ENCODE measurements around the gene KCNJ16.

KCNJ16 gene

DNA sequence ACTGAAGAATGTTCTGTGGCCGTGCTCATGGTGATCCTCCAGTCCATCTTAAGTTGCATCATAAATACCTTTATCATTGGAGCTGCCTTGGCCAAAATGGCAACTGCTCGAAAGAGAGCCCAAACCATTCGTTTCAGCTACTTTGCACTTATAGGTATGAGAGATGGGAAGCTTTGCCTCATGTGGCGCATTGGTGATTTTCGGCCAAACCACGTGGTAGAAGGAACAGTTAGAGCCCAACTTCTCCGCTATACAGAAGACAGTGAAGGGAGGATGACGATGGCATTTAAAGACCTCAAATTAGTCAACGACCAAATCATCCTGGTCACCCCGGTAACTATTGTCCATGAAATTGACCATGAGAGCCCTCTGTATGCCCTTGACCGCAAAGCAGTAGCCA, 57.5 kb downstream of the KCNJ16 start:
- DNase-seq: no peak

DNA sequence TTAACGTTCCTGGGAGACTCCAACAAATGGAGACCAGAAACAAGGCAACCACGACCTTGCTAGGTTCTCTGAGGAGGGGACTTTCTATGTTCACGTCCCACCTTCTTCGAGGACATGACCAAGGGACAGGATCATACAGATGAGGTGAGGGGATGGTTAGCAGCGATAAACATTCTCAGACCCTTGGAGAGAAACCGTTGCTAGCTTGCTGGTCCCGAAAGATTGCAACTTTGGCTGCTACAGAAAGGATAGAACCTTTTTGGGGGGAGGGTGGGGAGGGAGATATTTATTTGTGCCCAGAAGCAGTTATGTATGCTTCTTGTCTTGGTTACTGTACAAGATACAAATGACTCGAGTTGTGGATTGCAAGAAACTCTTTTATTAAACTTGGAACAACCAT, 59.0 kb downstream of the KCNJ16 start:
- no peak for DNase-seq

DNA sequence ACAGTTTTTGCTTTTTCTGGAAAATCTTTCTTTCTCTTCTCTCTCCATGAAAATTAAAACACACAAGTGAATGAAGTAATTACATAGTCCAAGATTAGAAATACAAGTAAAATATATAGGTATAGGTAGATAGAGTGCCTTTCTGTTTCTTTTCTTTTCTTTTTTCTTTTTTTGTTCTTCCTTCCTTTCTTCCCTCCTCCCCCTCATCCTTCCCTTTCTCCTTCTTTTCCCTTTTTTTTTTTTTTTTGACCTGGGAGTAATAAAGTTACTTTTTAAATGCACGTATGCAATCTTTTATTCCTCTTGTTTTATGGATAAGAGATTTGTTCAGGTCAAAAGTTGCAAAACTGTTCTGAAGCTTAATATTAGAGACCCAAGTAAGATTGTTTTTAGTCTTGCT, 59.8 kb downstream of the KCNJ16 start:
- DNase-seq: no peak

DNA sequence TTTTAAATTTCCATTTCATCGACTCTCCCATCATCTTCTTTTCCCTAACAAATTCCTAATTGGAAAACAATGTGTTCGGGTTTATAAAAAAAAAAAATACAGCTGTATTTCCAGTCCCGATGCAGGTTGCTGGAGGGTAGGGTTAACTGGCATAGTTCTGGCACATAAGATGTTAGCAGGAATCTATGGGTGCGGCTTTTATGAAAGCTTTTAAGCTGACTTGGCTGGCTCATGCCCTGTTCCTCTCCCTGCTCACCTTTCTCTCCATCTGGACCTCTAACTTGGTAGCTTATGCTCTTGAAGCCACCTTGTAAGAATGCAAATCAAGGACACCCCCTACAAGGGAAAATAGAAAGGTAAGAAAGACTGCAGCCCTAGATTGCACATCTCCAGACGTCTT, 61.1 kb downstream of the KCNJ16 start:
- no peak for DNase-seq

DNA sequence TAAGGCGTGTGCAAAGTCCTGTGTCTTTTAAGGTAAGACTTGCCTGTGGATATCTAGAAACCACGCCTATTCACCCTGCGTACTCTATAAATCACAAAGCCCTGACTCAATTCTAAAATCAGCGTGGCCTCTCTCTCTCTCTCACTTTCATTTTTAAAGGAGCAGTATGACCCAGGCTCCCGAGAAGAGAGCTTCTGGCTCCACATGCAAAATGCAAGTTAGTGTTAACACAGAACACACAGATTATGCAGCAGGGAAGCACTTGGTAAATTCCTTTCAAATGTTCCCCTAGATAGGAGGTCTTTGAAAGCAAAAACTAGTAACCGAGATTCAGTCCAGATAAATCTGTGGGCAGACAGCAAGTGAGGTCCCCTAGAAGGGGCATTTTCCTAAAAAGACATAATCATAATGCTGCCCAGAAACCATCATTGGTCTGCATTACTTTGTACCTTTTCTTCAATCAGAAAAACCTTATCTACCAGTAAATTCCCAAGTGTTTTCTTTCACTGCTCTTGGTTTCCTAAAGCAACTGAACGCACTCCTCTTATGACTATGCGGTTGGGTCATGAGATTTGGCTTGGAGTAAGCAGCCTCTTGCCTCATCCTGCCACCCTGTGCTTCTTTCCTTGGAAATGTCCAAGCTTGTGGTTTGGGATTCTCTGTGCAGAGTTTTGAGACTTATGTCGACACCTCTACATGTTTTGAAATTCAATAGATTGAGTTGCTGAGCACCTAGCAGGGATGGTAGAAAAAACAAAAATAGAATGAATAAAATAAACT, 62.6 kb downstream of the KCNJ16 start:
- DNase-seq: no peak

DNA sequence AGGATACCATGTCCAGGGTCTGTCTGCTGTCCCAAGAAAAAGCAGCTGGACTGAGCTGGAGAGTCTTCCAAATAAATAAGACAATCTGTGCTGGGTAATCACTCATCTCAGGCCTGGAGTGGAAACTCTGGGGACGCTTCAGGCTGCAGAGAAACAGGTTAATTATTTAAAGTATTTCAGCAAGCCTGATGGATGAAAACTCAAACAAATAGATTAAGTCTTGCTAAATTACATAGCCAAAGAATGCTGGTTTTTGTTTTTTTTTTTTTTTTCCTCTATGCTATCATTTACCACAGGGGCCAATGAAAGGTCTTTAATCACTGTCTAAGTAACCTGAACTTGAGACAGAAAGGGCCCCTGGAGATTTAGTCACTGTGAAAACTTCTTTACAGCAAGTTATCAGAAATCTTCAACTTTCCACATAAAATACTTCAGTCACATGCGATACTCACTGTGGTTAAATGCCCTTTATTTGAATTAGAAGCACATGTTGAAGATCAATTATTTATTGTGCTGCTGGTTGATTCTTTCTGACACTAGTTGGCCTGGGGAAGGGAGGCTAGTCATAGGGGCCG, 63.4 kb downstream of the KCNJ16 start:
- DNase-seq: no peak

DNA sequence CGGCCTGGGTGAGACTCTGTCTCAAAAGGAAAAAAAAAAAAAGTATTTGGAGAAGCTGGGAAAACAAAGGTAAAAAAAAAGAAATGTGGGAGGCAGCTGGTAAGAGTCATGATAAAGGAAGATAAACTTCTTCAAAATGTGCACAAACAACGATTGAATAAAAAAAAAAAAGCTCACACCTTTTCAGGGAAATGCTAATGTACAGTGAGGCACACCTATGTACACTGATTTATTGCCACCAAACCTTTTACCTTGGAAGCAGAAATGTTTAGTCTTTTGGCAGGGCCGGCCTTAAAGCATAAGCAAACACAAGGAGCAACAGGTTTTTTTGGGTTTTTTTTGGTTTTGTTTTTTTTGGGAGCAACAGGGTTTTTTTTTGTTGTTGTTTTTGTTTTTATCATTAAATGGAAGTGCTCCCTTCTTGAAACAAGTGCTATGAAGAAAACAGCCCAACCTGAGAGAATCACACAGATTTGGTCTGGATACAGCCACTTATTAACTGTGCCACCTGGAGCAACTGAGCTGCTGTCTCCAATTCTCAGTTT, 64.5 kb downstream of the KCNJ16 start:
- DNase-seq: no peak

DNA sequence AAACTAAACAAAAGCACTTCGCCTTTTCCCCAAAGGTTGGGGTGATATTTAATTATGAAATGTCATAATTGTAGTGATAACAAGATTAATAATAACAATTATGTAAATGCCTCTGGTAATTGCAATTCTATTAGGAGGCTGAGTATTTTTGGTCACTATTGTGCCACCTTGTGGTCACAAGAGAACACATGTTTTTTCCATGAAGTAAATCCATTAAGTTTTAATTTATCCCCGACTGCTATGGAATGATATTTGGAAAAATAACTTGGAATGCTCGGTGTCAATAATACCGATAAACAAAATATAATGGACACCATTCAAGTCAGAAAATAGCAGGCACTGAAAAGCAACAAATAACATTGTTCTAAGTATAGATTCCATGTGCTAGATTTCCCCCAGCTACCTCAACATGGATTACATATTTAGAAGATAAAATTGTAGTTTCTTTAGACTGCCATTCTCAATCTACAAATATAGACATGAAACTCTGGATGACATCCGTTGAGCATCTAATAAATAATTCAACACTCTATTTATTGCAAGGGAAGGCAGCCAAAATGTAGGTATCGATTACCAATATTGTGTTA, 69.3 kb downstream of the KCNJ16 start:
- peak; percentile 21 to 30 for DNase-seq

DNA sequence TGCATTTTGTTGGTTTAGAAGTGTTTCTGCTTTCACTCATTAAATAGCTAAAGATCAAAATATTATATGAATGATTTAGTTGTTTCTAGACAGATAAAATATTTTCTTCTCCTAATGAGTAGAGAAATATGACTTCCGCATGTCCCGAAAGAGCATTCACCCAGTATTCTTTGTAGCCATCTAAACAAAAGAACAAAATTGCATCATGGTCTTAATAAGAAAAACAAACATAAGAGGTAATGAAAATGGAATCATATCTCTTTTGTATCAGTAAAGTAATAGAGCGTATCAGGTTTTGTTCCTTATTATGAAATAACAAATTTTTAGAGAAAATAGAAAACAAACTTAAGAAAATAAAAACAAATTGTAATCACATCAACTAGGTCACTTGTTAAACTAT, 78.2 kb downstream of the KCNJ16 start:
- no peak for DNase-seq

DNA sequence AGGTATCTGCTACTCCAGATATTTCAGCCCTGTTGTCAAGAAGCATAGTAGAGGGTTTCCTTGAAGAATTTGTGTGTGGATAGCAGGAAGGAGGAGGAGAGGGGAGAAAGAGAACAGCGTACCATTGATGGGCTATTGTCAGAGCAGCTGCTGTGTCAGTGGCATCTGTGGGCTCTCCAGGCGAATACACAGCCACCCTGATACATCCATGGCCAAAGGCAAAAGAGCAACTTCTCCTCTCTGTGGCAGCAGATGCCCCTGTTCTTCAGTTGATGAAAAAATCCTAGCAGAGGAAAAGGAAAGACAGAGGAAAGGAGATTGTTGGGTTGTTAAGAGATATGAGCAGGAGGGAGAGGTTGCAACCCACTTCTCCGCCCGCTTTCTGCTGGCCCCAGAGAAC, 82.1 kb downstream of the KCNJ16 start:
- no peak for DNase-seq

DNA sequence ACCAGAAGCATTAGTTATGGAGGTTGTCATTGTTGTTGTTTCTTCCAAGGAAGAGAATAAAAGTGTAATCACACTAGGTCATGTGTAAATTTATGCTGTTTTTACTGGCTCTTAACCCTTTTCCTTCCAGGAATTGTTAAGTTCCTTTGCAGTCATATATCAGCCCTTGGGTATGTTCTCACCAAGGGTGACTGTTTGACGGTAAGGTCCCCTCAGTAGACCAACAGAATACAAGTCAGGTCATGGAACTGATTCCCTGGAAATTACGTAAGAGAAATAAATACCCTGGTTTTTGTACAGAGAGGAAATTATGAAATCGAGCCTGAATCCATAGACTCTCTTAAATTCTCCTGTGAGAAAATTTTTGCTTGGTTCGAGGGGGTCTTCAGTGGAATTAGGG, 83.2 kb downstream of the KCNJ16 start:
- DNase-seq: no peak

DNA sequence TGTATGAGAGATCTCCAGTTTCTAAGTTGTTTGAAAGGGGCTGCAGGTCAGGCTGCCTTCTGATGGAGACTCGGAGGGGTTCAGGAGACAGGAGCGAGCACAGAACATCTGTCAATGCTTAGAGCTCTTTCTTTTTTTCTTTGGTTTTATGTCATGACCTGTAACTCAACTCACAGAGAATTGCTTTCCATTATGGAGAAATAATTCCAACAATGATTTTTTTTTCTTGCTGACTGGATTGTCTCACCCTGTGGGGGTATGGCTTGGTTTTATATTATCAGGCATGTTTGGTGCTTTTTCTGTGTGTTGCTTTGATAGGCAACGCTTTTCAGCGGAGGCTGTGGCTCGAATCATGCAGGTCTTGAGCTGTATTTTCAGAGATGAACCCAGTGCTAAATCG, 83.6 kb downstream of the KCNJ16 start:
- DNase-seq: no peak

DNA sequence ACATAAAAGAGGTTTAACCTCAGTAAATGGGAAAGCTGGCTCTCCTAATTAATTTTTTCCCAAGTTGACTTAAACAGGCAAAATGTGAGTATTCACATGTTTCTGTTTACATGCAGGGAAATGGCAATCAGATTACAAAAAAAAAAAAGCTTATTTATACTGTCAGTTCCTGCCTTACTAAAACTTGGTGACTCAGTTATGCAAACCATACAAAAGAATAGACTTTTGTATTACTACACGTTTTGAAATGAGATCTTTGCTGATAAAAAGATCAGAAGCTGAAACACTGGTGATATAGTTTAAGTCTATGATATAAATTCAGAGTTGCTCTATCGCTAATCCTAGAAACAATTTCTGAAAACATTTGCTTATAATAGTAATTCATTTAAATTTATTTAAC, 85.0 kb downstream of the KCNJ16 start:
- no peak for DNase-seq

DNA sequence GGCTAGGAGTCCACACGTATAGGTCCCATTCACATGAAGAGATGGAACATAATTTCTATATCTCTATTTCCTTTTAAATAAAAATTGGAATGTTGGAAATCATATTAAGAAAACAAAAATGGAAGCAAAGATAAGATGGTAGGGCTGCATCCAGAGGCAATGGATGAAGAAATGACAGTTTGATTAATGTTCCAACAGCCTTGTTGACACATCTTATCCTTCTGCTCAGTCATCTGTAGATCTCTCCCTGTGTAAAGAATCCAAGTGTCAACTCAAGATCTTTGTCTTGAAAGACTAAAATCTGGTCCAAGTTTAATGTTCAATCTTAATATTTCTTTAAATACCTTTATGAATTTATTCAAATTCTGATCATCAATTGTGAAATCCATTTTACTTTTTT, 86.5 kb downstream of the KCNJ16 start:
- DNase-seq: no peak

DNA sequence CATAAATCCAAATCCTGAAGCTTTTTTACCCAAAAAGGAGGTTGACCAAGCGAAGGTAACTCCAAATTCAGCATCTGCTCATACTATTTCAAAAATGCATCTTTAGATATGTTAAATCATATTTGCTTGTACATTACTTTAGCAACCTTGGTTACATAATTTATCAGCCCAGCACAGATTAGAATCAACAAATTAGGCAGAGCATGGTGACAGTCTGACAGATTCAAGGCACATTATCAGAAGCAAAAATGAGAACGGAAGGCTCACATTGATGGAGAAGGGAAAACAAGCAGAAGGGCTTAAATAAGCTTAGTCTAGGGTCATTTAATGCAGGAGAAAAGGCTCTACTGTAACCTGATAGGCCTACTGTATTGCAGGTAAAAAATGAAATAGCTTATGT, 90.4 kb downstream of the KCNJ16 start:
- no peak for DNase-seq

DNA sequence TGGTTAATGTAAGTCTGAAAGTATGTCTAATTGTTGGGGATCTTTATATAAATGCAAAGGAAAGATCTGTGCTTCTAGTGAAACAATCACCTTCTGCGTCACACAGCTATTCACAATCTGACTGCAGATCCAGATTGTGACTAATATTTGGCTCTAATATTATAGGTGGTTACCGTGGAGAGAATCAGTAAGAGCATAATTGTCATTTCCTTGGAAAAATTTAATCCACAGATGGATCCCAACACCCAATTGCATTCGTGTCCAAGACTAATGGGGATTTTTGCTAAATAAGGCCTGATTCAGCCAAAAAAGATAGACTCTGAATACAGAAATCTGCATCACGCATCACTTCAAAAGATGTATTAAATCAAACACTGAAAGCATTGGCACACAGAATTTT, 91.6 kb downstream of the KCNJ16 start:
- DNase-seq: no peak

DNA sequence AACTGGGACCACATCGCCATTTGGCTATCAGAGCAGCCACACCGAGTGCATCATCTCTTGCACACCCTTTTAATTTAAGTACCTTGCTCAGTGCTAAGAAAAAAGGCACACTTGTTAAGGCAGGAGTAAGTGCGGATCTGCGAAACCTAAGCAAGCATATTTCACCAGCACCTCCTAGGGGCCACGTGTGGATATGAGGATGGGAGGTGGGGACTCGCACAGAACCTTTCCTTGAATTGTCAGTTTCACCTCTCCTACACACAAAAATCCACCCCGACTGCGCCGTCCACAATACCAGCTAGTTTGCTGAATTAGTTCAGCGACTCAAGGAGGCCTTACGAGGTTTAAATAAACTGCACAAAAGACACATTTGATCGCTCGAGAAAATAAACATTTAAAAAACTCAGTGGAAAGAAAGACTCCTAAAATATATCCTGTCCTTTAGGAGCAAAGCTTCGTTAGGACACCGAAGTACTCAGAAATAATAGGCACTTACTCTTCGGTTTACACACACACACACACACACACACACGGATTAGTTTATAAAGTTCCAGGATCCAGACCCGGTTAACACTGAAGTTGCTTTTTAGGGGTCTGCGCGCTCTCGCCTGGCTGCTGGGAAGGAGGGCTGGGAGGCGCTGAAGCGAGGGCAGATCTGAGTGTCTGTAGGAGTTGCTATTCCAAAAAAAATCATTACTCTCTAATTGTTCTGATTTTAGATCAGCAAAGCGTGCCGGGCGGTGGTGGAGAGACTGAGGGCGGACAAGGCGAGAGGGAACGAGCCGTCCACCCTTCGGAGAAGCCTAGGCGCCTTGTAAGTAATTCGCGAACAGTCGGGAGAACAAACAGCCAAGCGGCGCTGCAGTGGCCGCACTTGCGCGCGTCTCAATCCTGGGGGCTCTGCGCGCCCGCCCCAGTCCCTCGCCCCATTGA, 93.3 kb downstream of the KCNJ16 start:
- DNase-seq: peak; percentile 53 to 72

DNA sequence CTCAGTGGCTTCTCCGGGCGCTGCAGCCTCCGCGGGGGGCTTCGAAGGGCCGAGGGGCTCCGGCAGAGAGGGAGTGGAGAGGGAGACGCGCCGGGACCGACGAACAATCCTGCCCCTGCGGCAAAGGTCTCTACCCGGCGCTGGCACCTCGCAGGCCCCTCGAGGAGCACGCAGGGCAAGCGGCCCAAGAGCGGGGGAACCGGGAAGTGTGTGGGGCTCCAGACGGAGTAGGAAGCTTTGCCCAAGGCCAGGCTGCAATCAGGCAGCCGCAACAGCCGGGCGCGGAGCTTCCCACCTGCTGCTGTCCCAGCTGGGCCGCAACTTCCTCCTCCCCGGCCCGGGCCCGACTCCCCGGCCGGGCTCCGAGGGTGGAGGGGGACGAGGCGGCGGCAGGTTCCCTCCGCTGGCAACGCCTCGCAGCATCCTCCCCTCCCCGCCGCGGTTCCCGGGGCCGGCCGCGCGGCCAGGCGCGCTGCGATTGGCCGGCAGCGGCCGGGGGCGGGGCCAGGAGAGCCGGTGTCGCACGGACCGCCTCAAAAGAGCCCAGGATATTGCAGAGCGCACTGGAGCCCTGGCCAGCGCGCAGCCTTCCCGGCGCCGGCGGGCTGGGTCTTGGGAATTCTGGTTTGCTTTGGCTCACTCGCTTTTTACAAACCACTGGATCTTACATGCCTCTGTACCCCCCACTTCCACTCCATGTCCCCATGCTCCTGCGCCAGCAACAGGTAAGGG, 94.1 kb downstream of the KCNJ16 start, which contains the start of gene KCNJ2:
Gene KCNJ2, plus strand, starts transcription at position 556 of the 732 bp plus-strand sequence. CDS start 5,508 bp downstream, outside the sequence.
- DNase-seq: peak; percentile 54 to 92

DNA sequence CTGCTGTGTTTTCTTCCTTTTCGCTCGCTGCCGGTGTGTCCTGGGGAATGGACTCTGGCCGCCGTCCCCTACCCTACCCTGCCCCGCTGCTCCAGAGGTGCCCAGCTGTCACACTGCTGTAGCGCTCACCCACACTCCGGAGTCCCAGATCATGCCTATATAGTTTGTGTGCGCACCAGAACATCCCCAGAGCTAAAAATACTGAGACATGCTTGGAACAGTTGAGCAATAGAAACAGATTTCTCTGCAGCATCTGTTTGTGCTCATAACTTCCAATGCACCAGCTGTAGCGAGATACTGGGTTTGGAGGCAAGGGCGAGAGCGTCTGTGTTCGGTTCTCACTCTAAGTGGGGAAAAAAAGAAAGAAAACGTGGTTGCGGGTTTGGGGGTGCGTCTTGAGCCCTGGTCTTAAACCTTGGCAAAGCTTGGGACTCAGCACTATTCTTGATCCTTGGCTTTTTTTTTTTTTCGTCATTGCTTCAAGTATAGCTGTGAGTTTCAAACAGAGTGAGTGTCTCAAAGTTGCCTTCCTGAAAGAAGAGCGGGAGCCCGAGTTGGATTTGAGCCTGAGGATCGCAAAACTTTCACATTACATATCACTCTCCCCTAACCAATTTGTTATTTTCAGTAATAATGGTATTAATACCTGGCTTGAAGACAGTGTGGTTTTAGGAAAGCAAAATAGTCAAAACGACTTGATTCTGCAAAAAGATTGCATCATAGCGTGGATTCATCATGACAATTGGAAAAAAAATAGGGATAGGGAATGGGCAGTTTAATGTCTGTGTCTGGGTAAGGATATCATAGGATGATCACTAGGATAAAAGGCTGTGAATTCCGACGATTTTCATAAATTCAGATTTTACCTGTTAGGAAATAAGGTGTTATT, 94.9 kb downstream of the KCNJ16 start:
- DNase-seq: no peak

DNA sequence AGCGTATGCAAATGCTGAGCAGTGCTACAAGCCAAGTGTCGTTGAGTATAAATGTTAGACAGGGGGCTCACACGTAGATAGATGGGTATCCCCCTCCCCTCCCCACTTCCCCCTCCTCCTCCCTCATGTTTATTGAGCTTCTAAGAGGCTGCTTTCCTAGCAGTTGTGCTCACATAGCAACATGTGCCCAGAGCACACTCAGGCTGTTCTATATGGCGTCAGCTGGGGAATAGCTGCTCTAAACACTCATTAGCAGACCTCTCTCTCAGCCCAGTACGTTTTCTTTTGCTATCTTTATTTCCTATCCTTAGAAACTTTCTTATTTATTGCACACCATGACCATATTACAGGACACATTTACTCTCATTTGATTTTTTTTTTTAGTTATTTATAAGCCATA, 96.1 kb downstream of the KCNJ16 start:
- DNase-seq: no peak

DNA sequence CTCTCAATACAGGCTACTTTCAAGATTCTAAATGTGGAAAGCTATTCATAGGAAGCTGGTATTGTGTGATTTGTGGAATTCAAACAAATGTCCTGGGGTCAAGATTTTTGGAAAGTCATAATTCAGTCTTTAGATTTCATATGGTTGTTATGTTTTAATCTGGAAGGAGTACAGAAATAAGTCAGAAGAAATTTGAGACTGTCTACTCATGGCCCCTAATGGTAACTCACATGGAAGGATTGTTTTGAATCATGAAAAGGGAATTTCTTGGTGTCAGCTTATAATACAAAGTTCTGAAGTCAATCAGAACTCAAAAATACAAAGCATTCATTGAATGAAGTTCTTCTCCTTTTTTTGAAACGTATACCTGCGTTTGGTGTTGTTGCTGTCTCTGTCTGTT, 97.4 kb downstream of the KCNJ16 start:
- DNase-seq: no peak
